GM21526 (cell line): ENCODE data around the gene VAMP2.

Source experiments
- ATAC-seq: cut with Tn5 transposase; IDR thresholded peaks from one replicate; pipeline ENCODE4 v1.9.1; 2021; ENCODE audit warnings: moderate library complexity; ENCODE audit not compliant: unreplicated experiment, low FRiP score

VAMP2 gene

GRCh38 chr17:8156246-8156992 lies 6.3 kb downstream of the VAMP2 start:
- peak; percentile 62 for ATAC-seq

DNA sequence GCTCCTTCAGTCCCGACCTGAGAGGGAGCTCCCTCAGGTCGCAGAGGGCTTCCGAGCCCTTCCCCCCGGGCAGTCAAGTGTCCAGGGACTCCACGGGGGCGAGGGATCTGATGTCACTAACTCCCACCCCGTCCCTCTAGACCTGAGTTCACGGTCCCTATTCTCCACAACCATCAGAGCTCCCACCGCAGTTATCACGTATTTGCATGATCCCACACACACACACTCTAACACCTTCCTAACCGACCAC lies 6.8 kb downstream of the VAMP2 start:
- ATAC-seq, result no peak

DNA sequence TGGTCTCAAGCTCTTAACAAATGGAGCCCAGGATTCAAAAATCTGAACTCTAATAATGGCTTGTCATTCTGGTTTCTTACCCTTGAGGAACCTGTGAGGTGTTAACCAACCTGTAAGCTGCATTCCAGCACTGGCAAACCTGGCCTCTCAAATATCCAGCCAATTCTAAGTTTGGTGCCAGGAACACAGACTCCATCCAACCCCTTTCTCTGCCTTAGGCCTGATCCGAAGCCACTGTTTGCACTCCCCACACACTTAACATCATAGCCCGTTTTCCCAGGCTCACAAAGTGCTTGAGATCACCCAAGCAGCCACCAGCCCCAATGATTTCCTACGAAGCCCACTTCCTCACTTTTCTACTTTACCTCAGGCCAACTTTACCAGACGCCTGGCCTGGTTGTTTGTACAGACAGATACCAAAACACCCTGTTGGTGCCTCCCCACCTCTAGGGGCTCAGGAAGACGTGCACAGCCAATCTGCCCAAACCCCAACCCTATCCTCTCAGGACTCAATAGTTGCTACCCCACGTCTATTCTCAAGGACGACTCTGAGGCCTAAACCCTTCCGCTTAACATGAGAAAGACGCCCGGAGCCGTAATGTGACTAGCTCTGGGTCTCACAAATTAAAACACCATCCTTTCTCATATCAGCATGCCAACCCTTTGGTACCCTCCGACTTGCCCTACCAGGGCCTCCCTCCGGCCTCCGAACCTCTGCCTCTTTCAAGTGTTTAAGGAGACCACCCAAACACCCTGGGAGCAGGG lies 7.3 kb downstream of the VAMP2 start:
- ATAC-seq, result no peak

DNA sequence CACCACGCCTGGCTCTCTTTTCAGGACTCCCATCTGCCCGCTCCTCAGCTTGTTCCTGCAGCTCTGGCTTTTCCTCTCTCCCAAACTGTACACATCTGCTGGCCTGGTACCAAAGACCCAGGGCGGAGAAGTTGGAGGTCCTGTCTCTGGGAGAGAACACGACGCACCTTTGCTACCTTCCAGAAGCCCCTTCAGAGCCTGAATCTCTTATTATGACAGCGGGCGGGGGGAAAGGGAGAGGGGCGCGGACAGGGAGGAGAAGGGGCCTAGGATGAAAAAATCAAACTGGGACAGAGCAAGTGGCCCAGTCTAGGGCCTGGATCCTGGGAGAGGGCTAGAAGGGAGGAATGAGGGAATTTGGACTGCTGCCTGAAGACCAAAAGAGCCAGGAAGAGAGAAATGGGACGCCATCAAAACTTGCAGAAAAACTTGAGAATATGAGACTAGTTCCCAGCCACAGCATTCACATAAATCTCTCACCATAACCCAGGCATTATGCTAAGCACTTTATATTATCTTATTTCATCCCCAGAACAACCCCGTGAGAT lies 8.1 kb downstream of the VAMP2 start:
- no peak for ATAC-seq

DNA sequence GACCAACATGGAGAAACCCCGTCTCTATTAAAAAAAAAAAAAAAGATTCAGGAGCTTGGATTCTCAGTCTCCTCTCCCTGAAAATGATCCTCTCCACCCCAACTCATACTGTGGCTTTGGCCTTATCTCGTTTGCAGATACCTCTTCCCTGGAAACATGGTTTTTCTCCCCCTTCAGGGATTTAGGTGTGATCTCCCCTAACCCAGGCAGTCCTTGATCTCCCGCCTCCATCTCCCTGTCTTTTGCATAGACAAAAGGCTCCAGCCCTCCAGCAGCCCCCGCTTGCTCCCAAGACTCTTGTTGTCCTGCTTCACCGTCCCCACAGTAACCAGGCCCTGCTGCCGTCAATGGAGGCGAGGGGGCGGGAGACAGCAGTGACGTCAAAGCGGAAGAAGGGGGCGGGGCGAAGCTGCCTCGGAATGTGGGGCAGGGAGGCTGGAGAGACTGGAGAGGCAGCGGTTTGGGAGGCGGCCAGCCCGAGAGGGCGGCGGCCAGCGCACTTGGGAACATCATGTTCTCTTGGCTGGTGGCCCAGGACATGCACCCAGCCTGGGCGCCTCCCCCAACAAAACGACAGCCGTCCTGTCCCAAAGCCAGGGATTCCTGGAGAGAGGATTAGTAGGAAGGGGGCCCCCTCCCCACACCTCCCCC lies 8.7 kb downstream of the VAMP2 start:
- no peak for ATAC-seq

DNA sequence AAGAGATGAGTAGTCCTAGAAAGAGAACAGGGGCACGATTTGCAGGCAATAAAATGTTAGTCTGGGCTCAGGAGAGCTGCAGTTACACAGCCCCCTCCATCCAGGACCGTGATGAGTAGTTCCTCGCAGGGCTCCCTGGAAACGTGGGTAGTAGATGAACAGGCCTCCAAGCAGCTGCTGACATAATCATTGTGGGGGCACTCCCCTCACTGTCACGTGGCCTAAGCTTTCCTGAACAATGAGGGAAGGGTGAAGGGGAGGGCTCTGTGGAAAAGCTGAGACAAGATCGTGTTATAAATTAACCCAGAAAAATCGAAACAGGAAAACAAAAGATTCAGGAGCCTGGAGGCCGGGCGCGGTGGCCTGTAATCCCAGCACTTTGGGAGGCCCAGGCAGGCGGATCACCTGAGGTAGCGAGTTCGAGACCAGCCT lies 9.2 kb downstream of the VAMP2 start:
- ATAC-seq, result no peak

DNA sequence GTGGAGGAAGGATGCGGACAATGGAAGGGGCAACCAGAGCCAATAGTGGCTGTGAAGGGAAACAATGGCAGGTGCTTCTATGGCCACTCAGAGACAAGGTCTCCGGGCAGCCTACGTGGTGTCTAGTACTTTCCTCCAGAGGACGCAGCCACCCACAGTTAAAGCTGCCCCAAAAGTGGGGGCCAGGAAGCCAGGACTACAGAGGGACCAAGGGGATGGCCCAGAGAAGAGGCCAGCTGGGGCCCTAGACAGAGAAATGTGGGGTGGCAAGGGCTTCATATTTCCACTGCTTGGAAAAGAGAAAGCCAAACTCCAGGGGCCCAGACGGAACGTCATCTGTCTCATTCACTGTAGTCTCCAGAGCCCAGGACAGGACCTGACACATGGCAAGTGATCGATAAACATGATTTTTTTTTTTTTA lies 9.7 kb downstream of the VAMP2 start:
- no peak for ATAC-seq

GRCh38 chr17:8152112-8152775 lies 10.5 kb downstream of the VAMP2 start, which contains the start of gene PER1:
Gene PER1 (minus strand): TSS chr17:8152404. CDS start chr17:8150706, 1,698 bp downstream.
- ATAC-seq, result no peak

DNA sequence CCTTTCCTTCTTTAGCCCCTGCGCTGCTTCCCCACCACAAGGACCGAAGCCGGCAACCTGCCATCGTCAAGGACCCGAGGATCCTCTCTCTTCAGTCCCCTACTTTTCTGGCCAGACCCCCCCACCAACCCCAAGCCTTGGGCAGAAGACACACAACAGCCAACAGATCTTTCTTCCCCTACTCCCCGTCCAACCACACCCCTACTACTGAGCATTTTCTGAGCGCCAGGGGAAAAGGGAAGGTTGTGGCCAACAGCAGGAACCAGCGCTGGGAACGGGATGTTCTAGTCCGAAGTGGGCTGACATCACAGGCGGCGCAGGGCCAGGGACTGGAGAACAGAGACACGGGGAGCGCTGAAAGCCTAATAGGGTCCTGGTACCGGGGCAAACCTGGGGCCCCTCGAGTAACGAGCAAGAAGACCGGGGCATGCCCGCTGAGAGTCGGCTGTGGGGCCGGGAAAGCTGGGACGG lies 11.1 kb downstream of the VAMP2 start:
- no peak for ATAC-seq

- ATAC-seq, result no peak
Measured at GRCh38 chr17:8151120-8151640, 11.6 kb downstream of the VAMP2 start.

GRCh38 chr17:8150194-8151119 lies 12.3 kb downstream of the VAMP2 start:
- no peak for ATAC-seq

- ATAC-seq, result no peak
Measured at GRCh38 chr17:8149419-8150193, 13.1 kb downstream of the VAMP2 start.

DNA sequence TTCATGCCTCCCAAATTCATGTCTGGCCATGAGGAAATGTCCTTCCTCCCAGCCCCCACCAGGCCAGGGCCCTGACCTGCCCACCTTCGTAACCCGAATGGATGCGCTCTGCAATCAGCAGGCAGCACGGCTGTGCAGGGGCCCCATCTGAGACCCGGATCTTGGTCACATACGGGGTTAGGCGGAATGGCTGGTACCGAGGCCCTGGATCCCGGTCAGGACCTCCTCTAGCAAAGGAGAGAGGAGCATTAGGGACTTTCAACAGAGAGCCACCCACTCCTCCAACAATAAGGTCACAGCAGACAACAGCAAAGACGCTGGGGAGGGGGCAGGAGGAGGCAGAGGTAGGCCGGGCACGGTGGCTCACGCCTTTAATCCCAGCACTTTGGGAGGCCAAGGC lies 14.2 kb downstream of the VAMP2 start:
- ATAC-seq, result no peak

DNA sequence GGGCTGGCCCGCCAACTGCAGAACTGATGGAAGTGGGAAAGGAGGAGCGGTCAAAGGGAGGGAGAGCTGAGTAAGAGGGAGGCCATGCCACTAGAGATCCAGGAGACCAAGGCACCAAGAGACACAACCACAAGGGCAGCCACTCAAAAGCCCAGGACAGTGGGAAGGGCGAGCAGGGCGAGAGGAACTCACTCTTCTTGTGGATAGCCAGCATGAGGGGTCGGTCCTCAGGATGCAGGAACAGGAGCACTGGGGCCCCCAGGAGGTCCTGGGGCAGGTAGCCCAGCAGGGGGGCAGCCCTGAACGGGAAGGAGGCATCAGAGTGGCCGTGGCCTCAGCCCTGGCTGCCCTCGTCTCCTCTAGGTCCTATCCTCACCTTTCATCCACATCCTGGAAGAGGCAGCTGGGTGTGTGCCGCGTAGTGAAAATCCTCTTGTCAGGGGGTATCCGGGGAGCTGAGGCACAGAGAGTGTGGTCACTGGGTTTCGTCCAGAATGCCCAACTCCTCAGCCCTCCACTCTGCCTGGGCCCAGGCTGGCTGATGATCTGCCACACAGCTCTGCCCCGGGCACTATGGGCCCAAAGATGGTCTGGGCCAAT lies 14.8 kb downstream of the VAMP2 start:
- no peak for ATAC-seq

DNA sequence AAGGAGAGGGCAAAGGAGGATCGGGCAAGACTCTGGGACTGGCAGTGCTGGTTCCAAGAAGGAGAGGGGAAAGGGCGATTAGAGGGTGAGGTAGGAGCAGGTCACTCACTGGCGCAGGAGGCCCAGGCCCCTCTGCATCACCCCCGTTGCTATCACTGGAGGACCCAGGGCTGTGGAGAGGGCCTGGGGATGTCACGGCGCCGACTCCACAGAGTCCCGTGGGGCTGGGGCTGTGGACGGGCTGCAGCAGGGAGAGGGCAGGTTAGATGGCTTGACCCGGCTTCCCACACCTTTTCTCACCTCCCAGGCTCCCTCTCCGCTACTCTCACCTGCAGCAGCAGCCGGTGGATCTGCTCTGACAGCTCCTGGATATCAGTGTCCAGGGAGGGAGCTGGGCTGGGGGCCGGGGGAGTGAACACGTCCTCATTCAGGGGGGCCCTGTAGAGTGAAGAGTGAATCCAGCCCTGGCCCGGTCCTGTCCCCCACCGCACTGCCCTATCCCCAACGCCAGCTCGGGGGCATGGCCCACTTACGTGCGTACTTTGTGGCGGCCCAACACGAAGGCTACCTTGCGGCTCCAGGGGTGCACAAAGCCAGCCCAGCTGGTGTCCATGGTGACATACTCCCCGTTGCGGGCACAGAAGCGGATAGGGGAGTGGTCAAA lies 15.5 kb downstream of the VAMP2 start:
- no peak for ATAC-seq

DNA sequence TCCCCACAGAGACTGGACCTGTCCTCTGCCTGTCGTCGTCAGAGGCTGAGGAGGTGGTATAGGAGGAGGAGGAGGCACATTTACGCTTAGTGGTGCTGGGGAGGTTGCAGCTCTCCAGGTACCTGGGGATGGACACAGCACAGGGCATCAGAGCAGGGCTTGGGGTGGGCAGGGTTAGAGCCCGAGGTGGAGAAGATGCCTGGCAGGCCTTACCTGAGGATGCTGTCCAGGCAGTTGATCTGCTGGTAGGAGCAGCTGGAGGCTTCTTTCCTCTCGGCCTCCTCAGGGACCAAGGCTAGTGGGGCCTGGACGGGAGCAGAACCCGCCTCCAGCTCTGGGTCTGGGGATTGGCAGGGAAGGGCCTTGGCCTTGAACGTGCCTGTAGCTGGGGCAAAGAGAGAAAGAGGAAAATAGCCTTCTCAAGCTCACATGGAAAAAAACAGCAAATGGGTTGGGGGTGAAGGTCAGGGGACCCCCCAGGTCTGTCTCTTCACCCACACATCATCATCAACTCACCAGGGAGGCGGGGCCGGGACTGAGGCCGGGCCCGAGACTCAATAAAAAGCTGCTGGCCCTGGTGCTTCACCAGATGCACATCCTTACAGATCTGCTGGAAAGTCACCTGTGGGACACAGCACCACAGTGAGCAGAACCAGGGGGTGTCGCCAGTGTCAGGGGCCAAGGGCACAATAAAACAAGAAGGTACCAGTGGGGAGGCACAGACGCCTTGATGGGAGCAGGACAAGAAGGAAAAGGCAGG lies 16.2 kb downstream of the VAMP2 start:
- ATAC-seq, result no peak

DNA sequence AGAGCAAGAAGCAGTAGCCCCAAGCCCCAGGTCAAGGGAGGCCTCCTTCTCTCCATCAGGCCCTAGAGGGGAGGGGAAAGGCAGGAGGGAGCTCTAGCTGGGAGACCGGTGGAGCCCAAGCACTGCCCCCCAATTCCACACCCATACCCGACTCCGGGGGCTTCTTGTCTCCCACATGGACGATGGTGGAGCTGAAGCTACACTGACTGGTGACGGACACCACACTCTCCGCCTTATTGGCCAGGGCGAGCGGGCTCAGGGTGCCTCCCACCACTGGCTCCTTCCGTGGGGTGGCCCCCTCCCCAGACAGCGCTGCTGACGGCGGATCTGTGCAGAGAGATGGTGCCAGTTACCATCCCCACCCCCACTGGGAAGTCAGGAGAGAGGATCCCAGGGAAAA lies 16.9 kb downstream of the VAMP2 start:
- no peak for ATAC-seq
